Measurements from ENCODE around the gene LIPK. TPM values are rescaled to one million over a fixed set of nuclear protein-coding genes. Genes with fewer than 3 reads are reported as not detected.

LIPK gene
- total RNA-seq, 1 donor from 2014 or later, result not detected

DNA sequence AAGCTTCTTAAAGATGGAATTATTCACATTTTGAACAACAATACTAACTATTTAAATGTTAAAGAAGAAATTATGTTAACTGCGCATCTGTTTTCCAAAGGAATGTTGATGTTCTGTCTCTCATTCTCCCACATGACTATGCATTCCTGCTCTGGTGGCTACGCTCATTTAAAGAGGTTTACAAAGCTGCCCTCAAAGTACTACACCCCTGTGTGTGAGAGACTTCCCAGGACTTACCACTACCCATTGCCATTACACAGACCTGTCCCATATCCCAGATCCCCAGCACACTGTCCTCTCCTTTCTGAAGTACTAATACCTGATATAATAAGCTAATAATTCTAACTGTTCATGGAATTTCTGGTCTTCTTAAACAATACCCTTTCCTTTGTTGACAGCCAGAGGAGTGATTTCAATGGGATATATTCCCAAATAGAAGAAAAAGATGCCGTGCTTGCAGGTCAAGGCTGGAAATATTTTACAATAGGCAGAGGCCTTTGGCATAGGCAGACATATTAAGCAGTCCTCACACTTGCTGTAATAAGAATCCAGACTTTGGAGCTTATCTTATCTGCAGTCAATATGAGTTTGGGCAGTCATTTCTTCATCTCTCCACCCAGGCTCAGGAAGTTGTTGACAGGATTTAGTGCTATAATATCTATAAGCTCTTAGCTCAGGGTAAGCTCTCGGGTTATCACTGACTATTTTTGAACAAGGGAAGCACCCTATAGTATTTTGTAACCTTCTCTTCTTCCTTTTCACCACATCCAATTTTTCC is 29.6 kb upstream of the LIPK start:
- intact Hi-C loops (cut with DNase I), result no loop called here
- no peak for DNase-seq (ENCODE audit: extremely low spot score in 2 of 2)
- no peaks in the 10 kb centered on the region for H3K9me3 ChIP-seq
- H3K4me3 ChIP-seq, result no peak overlapping the region
- TF ChIP-seq POLR2AphosphoS5 (IDR thresholded peaks at IDR 0.05; ENCODE audit: insufficient read depth in 1 of 2, low read depth in 1 of 2), result no peak
- TF ChIP-seq, protein P1, sequence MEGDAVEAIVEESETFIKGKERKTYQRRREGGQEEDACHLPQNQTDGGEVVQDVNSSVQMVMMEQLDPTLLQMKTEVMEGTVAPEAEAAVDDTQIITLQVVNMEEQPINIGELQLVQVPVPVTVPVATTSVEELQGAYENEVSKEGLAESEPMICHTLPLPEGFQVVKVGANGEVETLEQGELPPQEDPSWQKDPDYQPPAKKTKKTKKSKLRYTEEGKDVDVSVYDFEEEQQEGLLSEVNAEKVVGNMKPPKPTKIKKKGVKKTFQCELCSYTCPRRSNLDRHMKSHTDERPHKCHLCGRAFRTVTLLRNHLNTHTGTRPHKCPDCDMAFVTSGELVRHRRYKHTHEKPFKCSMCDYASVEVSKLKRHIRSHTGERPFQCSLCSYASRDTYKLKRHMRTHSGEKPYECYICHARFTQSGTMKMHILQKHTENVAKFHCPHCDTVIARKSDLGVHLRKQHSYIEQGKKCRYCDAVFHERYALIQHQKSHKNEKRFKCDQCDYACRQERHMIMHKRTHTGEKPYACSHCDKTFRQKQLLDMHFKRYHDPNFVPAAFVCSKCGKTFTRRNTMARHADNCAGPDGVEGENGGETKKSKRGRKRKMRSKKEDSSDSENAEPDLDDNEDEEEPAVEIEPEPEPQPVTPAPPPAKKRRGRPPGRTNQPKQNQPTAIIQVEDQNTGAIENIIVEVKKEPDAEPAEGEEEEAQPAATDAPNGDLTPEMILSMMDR (IDR thresholded peaks at IDR 0.05), result no peak
- no peak for TF ChIP-seq POLR2A (IDR thresholded peaks at IDR 0.05)
- no peak overlapping the region for H3K27ac ChIP-seq
- H3K36me3 ChIP-seq, result no peaks in the 10 kb centered on the region
- no peaks in the 10 kb centered on the region for H3K4me1 ChIP-seq
- no peaks in the 10 kb centered on the region for H3K27me3 ChIP-seq

DNA sequence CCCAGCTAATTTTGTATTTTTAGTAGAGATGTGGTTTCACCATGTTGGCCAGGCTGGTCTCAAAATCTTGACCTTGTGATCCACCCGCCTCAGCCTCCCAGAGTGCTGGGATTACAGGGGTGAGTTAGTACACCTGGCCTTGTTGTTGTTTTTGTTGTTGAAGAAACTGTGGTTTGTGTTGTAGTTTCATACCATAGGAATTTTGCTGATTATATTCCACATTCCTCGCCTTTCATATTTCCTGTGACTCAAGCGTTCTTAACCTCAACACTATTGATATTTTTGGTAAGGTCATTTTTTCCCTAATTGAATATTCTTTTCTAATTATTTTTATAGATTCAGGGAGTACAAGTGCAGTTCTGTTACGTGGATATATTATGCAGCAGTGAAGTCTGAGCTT is 25.1 kb upstream of the LIPK start:
- Histone ChIP-seq H3K27me3 (no peaks in the 10 kb centered on the region), H3K4me1 (no peaks in the 10 kb centered on the region), H3K9me3 (no peaks in the 10 kb centered on the region), H3K4me3 (no peak overlapping the region), H3K27ac (no peak overlapping the region), H3K36me3 (no peaks in the 10 kb centered on the region)
- no peak for DNase-seq (ENCODE audit: extremely low spot score in 2 of 2)
- intact Hi-C loops (cut with DNase I), result no loop called here
- no peak for TF ChIP-seq POLR2A (IDR thresholded peaks at IDR 0.05)
- TF ChIP-seq, protein P1 (IDR thresholded peaks at IDR 0.05), result no peak
- TF ChIP-seq POLR2AphosphoS5 (IDR thresholded peaks at IDR 0.05; ENCODE audit: insufficient read depth in 1 of 2, low read depth in 1 of 2), result no peak

DNA sequence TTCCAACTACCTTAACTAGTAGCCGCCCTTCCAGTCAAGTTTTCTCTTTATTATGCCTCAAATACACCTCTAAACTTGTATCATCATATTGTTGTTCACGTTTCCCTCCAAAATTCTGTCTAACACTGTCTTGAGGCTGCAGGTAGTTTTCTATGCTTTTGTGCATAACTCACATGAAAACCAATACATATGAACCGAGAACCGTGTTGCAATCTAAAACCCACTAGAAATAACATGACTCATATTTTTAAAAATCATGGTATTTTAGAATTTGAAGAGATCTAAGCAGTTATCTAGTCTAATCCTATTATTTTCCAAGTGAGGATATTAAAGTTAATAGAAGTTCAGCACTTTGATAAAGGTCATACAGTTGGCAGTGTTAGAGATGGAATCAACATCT is 23.6 kb upstream of the LIPK start:
- TF ChIP-seq POLR2AphosphoS5 (IDR thresholded peaks at IDR 0.05; ENCODE audit: insufficient read depth in 1 of 2, low read depth in 1 of 2) (no peak), POLR2A (IDR thresholded peaks at IDR 0.05) (no peak)
- TF ChIP-seq, protein P1 (IDR thresholded peaks at IDR 0.05), result no peak
- DNase-seq (ENCODE audit: extremely low spot score in 2 of 2), result no peak
- no peaks in the 10 kb centered on the region for H3K27me3 ChIP-seq
- intact Hi-C loops (cut with DNase I), result no loop called here
- H3K9me3 ChIP-seq, result no peaks in the 10 kb centered on the region
- no peak overlapping the region for H3K27ac ChIP-seq
- no peaks in the 10 kb centered on the region for H3K4me1 ChIP-seq
- H3K4me3 ChIP-seq, result no peak overlapping the region
- no peaks in the 10 kb centered on the region for H3K36me3 ChIP-seq

DNA sequence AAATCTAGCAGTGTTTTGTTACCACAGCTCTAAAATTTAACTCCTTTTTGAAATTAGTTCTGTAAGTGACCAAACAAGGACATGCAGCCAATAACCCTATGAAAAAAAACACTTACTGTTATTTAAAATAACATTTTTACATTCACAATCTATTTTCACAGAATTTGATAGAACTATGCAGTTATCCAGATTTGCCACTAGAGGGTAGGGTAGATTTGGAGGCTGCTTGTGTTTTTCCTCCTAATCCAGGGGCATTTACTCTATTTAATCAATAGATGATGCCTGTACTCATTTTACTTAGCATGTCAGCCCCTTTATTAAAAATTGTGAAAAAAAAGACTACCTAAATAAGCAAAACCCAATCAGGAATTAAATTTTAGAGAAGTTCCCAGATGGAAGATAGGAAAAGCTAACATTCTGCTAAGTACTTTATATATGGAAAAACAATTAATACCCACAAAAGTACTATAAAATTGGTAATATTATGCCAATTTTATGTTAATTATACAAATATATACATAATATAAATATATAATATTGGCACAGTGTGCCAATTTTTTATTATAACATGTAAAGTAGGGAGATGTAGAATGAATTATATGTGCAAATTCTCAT is 18.1 kb upstream of the LIPK start:
- DNase-seq (ENCODE audit: extremely low spot score in 2 of 2), result no peak
- TF ChIP-seq POLR2AphosphoS5 (IDR thresholded peaks at IDR 0.05; ENCODE audit: insufficient read depth in 1 of 2, low read depth in 1 of 2), result no peak
- TF ChIP-seq, protein P1 (IDR thresholded peaks at IDR 0.05), result peak in 1 of 3 experiments; percentile 44
- Histone ChIP-seq H3K9me3 (no peaks in the 10 kb centered on the region), H3K27ac (no peak overlapping the region), H3K36me3 (no peaks in the 10 kb centered on the region), H3K4me1 (no peaks in the 10 kb centered on the region), H3K27me3 (no peaks in the 10 kb centered on the region), H3K4me3 (no peak overlapping the region)
- intact Hi-C loops (cut with DNase I), result no loop called here

DNA sequence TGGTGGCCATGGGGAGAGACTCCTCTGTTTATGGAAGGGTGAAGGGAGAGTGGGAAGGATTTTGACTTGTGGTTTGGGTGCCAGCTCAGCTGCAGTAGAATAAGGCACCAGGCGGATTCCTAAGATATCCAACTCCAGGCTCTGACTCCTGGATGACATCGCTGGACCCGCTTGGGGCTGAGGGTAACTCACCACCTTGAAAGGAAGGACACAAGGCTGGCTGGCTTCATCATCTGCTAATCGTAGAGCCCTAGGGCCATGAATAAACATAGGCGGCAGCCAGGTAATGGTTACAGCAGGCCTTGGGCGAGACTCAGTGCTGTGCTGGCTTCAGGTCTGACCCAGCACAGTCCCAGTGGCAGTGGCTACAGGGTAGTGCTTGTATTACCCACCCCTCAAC is 16.7 kb upstream of the LIPK start:
- Histone ChIP-seq H3K27ac (no peak overlapping the region), H3K4me3 (no peak overlapping the region), H3K36me3 (no peaks in the 10 kb centered on the region), H3K9me3 (no peaks in the 10 kb centered on the region), H3K4me1 (no peaks in the 10 kb centered on the region), H3K27me3 (no peaks in the 10 kb centered on the region)
- TF ChIP-seq POLR2AphosphoS5 (IDR thresholded peaks at IDR 0.05; ENCODE audit: insufficient read depth in 1 of 2, low read depth in 1 of 2), result no peak
- TF ChIP-seq, protein P1 (IDR thresholded peaks at IDR 0.05), result no peak
- no peak for TF ChIP-seq POLR2A (IDR thresholded peaks at IDR 0.05)
- no peak for DNase-seq (ENCODE audit: extremely low spot score in 2 of 2)
- intact Hi-C loops (cut with DNase I), result no loop called here
